ENCODE data around the gene RPS18. TPM values are rescaled to one million over a fixed set of nuclear protein-coding genes. Genes with fewer than 3 reads are reported as not detected.

The RPS18 gene
- total and polyA plus RNA-seq, 2 of the 13 experiments (the other 11 are each of a cell fraction or from before 2014, with no cell fraction given), result 3,896 to 5,806 TPM

DNA sequence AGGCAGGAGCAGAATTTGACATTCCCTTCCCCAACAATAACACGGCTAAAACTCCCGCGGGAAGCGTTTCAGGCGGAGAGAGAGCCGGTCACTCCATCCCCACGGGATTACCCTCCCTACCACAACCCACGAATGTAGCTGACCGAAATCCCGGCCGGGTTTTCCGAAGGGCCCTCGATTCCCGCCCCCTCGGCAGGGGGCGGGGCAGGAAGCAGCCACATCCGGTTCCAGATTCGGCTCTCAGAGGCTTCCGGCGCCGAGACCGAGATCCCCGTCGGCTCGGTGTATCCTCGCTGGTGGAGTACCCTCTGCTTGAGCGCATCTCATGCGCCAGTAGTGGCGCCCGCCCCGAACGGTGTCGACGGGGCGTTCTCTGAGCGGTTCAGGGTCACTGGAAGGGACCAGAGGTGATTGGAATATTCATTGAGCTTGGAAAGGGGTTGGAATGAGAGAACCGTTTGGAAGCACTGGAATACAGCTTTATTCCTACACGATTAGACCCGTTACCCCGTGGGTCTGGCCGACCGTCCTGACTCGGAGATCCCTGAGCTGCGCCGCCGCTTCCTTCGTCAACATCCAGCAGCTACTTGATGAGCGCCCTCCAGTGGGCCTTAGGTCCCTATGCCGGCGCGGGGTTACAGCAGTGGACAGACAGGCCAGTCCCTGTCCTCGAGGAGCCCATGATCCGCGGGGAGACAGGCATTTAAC is 27.5 kb downstream of the RPS18 start (continued):
- 0 out of 2 replicates have a peak, but pooled peaks have one; percentile 56 for TF ChIP-seq ZXDC (CRISPR knock-in tag; IDR thresholded peaks at IDR 0.05)
- TF ChIP-seq ZNF225 (CRISPR knock-in tag; IDR thresholded peaks at IDR 0.05), result no peak; the same call in 1 of the 2 replicates
- TF ChIP-seq HNRNPLL (IDR thresholded peaks at IDR 0.05; ENCODE audit: low read depth, low read length, poor library complexity, severe bottlenecking), result peak; percentile 70
- peak; percentile 99 for TF ChIP-seq AGO1 (IDR thresholded peaks at IDR 0.05; ENCODE audit: low read depth, low read length, poor library complexity, severe bottlenecking)
- TF ChIP-seq ZFP36L2 (CRISPR knock-in tag; IDR thresholded peaks at IDR 0.05), result no peak
- TF ChIP-seq, protein P1, sequence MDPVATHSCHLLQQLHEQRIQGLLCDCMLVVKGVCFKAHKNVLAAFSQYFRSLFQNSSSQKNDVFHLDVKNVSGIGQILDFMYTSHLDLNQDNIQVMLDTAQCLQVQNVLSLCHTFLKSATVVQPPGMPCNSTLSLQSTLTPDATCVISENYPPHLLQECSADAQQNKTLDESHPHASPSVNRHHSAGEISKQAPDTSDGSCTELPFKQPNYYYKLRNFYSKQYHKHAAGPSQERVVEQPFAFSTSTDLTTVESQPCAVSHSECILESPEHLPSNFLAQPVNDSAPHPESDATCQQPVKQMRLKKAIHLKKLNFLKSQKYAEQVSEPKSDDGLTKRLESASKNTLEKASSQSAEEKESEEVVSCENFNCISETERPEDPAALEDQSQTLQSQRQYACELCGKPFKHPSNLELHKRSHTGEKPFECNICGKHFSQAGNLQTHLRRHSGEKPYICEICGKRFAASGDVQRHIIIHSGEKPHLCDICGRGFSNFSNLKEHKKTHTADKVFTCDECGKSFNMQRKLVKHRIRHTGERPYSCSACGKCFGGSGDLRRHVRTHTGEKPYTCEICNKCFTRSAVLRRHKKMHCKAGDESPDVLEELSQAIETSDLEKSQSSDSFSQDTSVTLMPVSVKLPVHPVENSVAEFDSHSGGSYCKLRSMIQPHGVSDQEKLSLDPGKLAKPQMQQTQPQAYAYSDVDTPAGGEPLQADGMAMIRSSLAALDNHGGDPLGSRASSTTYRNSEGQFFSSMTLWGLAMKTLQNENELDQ (CRISPR knock-in tag; IDR thresholded peaks at IDR 0.05; ENCODE audit: borderline replicate concordance), result 0 out of 2 replicates have a peak, but pooled peaks have one; percentile 7
- TF ChIP-seq KLF6 (CRISPR knock-in tag; IDR thresholded peaks at IDR 0.05), result no peak; the same call in 1 of the 2 replicates
- TF ChIP-seq BRD4 (CRISPR knock-in tag; IDR thresholded peaks at IDR 0.05), result no peak; the same call in 1 of the 2 replicates
- TF ChIP-seq, protein P2, sequence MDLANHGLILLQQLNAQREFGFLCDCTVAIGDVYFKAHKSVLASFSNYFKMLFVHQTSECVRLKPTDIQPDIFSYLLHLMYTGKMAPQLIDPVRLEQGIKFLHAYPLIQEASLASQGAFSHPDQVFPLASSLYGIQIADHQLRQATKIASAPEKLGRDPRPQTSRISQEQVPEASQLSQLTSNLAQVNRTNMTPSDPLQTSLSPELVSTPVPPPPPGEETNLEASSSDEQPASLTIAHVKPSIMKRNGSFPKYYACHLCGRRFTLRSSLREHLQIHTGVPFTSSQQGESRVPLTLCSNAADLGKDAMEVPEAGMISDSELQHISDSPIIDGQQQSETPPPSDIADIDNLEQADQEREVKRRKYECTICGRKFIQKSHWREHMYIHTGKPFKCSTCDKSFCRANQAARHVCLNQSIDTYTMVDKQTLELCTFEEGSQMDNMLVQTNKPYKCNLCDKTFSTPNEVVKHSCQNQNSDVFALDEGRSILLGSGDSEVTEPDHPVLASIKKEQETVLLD (CRISPR knock-in tag; IDR thresholded peaks at IDR 0.05; ENCODE audit: low read depth), result no peak; the same call in none of the 2 replicates
- TF ChIP-seq ZNF432 (CRISPR knock-in tag; IDR thresholded peaks at IDR 0.05; ENCODE audit: borderline replicate concordance), result no peak
- peak; percentile 83; the same call in 1 of the 2 replicates for TF ChIP-seq ZNF556 (CRISPR knock-in tag; IDR thresholded peaks at IDR 0.05; ENCODE audit: borderline replicate concordance)
- TF ChIP-seq, protein P3, sequence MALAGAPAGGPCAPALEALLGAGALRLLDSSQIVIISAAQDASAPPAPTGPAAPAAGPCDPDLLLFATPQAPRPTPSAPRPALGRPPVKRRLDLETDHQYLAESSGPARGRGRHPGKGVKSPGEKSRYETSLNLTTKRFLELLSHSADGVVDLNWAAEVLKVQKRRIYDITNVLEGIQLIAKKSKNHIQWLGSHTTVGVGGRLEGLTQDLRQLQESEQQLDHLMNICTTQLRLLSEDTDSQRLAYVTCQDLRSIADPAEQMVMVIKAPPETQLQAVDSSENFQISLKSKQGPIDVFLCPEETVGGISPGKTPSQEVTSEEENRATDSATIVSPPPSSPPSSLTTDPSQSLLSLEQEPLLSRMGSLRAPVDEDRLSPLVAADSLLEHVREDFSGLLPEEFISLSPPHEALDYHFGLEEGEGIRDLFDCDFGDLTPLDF (CRISPR knock-in tag; IDR thresholded peaks at IDR 0.05), result peak; percentile 91
- peak; percentile 85 for TF ChIP-seq KMT2A (CRISPR knock-in tag; IDR thresholded peaks at IDR 0.05)
- no peak for TF ChIP-seq MBNL3 (CRISPR knock-in tag; conservative IDR thresholded peaks at IDR 0.05)
- TF ChIP-seq, protein P4, sequence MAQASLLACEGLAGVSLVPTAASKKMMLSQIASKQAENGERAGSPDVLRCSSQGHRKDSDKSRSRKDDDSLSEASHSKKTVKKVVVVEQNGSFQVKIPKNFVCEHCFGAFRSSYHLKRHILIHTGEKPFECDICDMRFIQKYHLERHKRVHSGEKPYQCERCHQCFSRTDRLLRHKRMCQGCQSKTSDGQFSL (CRISPR knock-in tag; IDR thresholded peaks at IDR 0.05), result no peak; the same call in 1 of the 2 replicates
- TF ChIP-seq MLLT10 (CRISPR knock-in tag; IDR thresholded peaks at IDR 0.05), result no peak
- no peak for TF ChIP-seq ZNF138 (CRISPR knock-in tag; IDR thresholded peaks at IDR 0.05; ENCODE audit: low read depth)
- TF ChIP-seq CEBPG (CRISPR knock-in tag; IDR thresholded peaks at IDR 0.05), result peak; percentile 59
- peak; percentile 32 for TF ChIP-seq TEAD3 (CRISPR knock-in tag; optimal IDR thresholded peaks at IDR 0.05; ENCODE audit: borderline replicate concordance)

Measured in HepG2 (cell line).